ENCODE results near the gene ANKRD44.
"Not testable (repeated sequence)": the region's sequence is repeated elsewhere in the genome, so short reads cannot be mapped to it uniquely, and the experiment has no call there.

ANKRD44 gene

GRCh38 chr2:197028230-197028629 lies 282.4 kb downstream of the ANKRD44 start:
- Histone ChIP-seq H3K4me1 (ENCODE audit: insufficient read depth, low read length, severe bottlenecking) (no peaks in the 10 kb centered on the region), H4K20me1 (ENCODE audit: insufficient read depth, low read length) (no peaks in the 10 kb centered on the region), H3K36me3 (ENCODE audit: insufficient read depth, low read length) (peaks cover 56% of the 10 kb centered on the region), H3K27ac (ENCODE audit: low read depth, low read length, poor library complexity, severe bottlenecking) (no peak overlapping the region), H3F3A (ENCODE audit: insufficient read depth, low read length) (no peaks in the 10 kb centered on the region), H3K4me3 (ENCODE audit: low read depth, low read length, poor library complexity, severe bottlenecking) (no peak overlapping the region), H3K9ac (ENCODE audit: low read length) (no peak overlapping the region), H3K4me2 (ENCODE audit: low read length) (no peak overlapping the region), H3K9me3 (ENCODE audit: low read length) (no peaks in the 10 kb centered on the region), H3K79me2 (ENCODE audit: insufficient read depth, low read length) (no peaks in the 10 kb centered on the region), H3K27me3 (ENCODE audit: insufficient read depth, low read length) (no peaks in the 10 kb centered on the region), H2AFZ (ENCODE audit: low read length) (no peak overlapping the region), H3K9me2 (ENCODE audit: low read depth, low read length) (no peaks in the 10 kb centered on the region)
- no peak for TF ChIP-seq CTCF (IDR thresholded peaks at IDR 0.05; ENCODE audit: low read length)
- TF ChIP-seq EZH2 (IDR thresholded peaks at IDR 0.05; ENCODE audit: borderline replicate concordance, low read length) = no peak

GRCh38 chr2:197024206-197024605 lies 286.4 kb downstream of the ANKRD44 start:
- H3K4me2 ChIP-seq (ENCODE audit: low read length) = no peak overlapping the region
- H3K4me3 ChIP-seq (ENCODE audit: low read depth, low read length, poor library complexity, severe bottlenecking) = no peak overlapping the region
- no peaks in the 10 kb centered on the region for H3K9me3 ChIP-seq (ENCODE audit: low read length)
- H3K9me2 ChIP-seq (ENCODE audit: low read depth, low read length) = no peaks in the 10 kb centered on the region
- no peak overlapping the region for H3K9ac ChIP-seq (ENCODE audit: low read length)
- no peak overlapping the region for H2AFZ ChIP-seq (ENCODE audit: low read length)
- no peak overlapping the region for H3K27ac ChIP-seq (ENCODE audit: low read depth, low read length, poor library complexity, severe bottlenecking)
- TF ChIP-seq EZH2 (IDR thresholded peaks at IDR 0.05; ENCODE audit: borderline replicate concordance, low read length) (no peak), CTCF (IDR thresholded peaks at IDR 0.05; ENCODE audit: low read length) (no peak)
- H3F3A ChIP-seq (ENCODE audit: insufficient read depth, low read length) = no peaks in the 10 kb centered on the region
- H4K20me1 ChIP-seq (ENCODE audit: insufficient read depth, low read length) = no peaks in the 10 kb centered on the region
- no peaks in the 10 kb centered on the region for H3K4me1 ChIP-seq (ENCODE audit: insufficient read depth, low read length, severe bottlenecking)
- no peaks in the 10 kb centered on the region for H3K27me3 ChIP-seq (ENCODE audit: insufficient read depth, low read length)
- H3K79me2 ChIP-seq (ENCODE audit: insufficient read depth, low read length) = no peaks in the 10 kb centered on the region
- H3K36me3 ChIP-seq (ENCODE audit: insufficient read depth, low read length) = peaks cover 35% of the 10 kb centered on the region; the same call in 1 of the 2 replicates

GRCh38 chr2:197020921-197021320 lies 289.7 kb downstream of the ANKRD44 start:
- not testable (repeated sequence) for H3K79me2 ChIP-seq (ENCODE audit: insufficient read depth, low read length); H4K20me1 ChIP-seq (ENCODE audit: insufficient read depth, low read length); H3K27ac ChIP-seq (ENCODE audit: low read depth, low read length, poor library complexity, severe bottlenecking); H3K9ac ChIP-seq (ENCODE audit: low read length); H3K27me3 ChIP-seq (ENCODE audit: insufficient read depth, low read length); H3F3A ChIP-seq (ENCODE audit: insufficient read depth, low read length); H3K9me2 ChIP-seq (ENCODE audit: low read depth, low read length); H3K4me3 ChIP-seq (ENCODE audit: low read depth, low read length, poor library complexity, severe bottlenecking); H2AFZ ChIP-seq (ENCODE audit: low read length); H3K9me3 ChIP-seq (ENCODE audit: low read length); H3K4me1 ChIP-seq (ENCODE audit: insufficient read depth, low read length, severe bottlenecking); H3K4me2 ChIP-seq (ENCODE audit: low read length)
- peaks cover 35% of the 10 kb centered on the region; the same call in 1 of the 2 replicates for H3K36me3 ChIP-seq (ENCODE audit: insufficient read depth, low read length)

GRCh38 chr2:197013098-197013497 lies 297.5 kb downstream of the ANKRD44 start:
- Histone ChIP-seq H3K79me2 (ENCODE audit: insufficient read depth, low read length) (no peaks in the 10 kb centered on the region), H3K27me3 (ENCODE audit: insufficient read depth, low read length) (no peaks in the 10 kb centered on the region), H3K36me3 (ENCODE audit: insufficient read depth, low read length) (peaks cover 15% of the 10 kb centered on the region; the same call in 1 of the 2 replicates), H3F3A (ENCODE audit: insufficient read depth, low read length) (no peaks in the 10 kb centered on the region), H3K4me2 (ENCODE audit: low read length) (no peak overlapping the region), H3K9me2 (ENCODE audit: low read depth, low read length) (no peaks in the 10 kb centered on the region), H3K9me3 (ENCODE audit: low read length) (no peaks in the 10 kb centered on the region), H3K27ac (ENCODE audit: low read depth, low read length, poor library complexity, severe bottlenecking) (no peak overlapping the region), H3K9ac (ENCODE audit: low read length) (no peak overlapping the region), H3K4me3 (ENCODE audit: low read depth, low read length, poor library complexity, severe bottlenecking) (no peak overlapping the region), H4K20me1 (ENCODE audit: insufficient read depth, low read length) (no peaks in the 10 kb centered on the region), H2AFZ (ENCODE audit: low read length) (no peak overlapping the region), H3K4me1 (ENCODE audit: insufficient read depth, low read length, severe bottlenecking) (peaks cover 14% of the 10 kb centered on the region)
- TF ChIP-seq EZH2 (IDR thresholded peaks at IDR 0.05; ENCODE audit: borderline replicate concordance, low read length) (no peak), CTCF (IDR thresholded peaks at IDR 0.05; ENCODE audit: low read length) (no peak)
